Measurements from ENCODE around the gene LDLRAD4. TPM values are rescaled to one million over a fixed set of nuclear protein-coding genes. Genes with fewer than 3 reads are reported as not detected.

LDLRAD4 gene
- total and polyA plus RNA-seq, 9 of the 15 experiments (the other 6 are each of a cell fraction or from before 2014, with no cell fraction given): 0.01 TPM; not detected in 8

GRCh38 chr18:13443552-13443951 is 225.0 kb downstream of the LDLRAD4 start (continued):
- TF ChIP-seq RERE (CRISPR knock-in tag; IDR thresholded peaks at IDR 0.05; ENCODE audit: borderline replicate concordance): no peak
- TF ChIP-seq POLR2G (IDR thresholded peaks at IDR 0.05; ENCODE audit: low read depth, low read length): no peak
- no peak for TF ChIP-seq XRCC3 (IDR thresholded peaks at IDR 0.05)
- no peak for TF ChIP-seq FOXA3 (CRISPR knock-in tag; conservative IDR thresholded peaks at IDR 0.05 in 1 of 2, IDR thresholded peaks at IDR 0.05 in 1 of 2)
- TF ChIP-seq GATAD2B (IDR thresholded peaks at IDR 0.05; ENCODE audit: borderline replicate concordance): no peak
- TF ChIP-seq PHTF2 (CRISPR knock-in tag; IDR thresholded peaks at IDR 0.05): no peak

Measured in K562 (cell line).